B cell (primary cell): ENCODE results near the gene TEAD1. TPM values are rescaled to one million over a fixed set of nuclear protein-coding genes. Genes with fewer than 3 reads are reported as not detected.

Experiments
- ATAC-seq: fragments of 200-7000 bp; cut with Tn5 transposase; one replicate; pipeline ENCODE4 v1.10.0; 2021; ENCODE audit warnings: low read depth, mild to moderate bottlenecking, moderate number of reproducible peaks, moderate library complexity
- CTCF ChIA-PET: fragments of 350-600 bp; sonication (Branson Sonifier 250); formaldehyde crosslinking; loops from one replicate; lab custom pipeline; 2021; ENCODE audit warnings: antibody characterized with exemption, inconsistent platforms; lab: Charles Lee
- POLR2A ChIA-PET: fragments of 350-600 bp; sonication (Branson Sonifier 250); formaldehyde crosslinking; loops from one replicate; lab custom pipeline; 2021; ENCODE audit warnings: antibody characterized with exemption; lab: Charles Lee
- DNase-seq: peaks from one replicate; pipeline ENCODE4 v3.0.0; 2013
- H2AFZ ChIP-seq: 2 replicates; pipeline ENCODE4 v1.6.1; 2012; ENCODE audit warnings: mild to moderate bottlenecking, low read depth, low read length; ENCODE audit not compliant: insufficient read depth, poor library complexity, severe bottlenecking
- H3K27ac ChIP-seq, 2 donors: 1 replicate in 1 of 2; 2 replicates in 1 of 2; pipeline ENCODE4 v1.5.1; 2012 to 2013; ENCODE audit warnings: low read length in 2 of 2, mild to moderate bottlenecking in 2 of 2, moderate library complexity in 1 of 2
- H3K27me3 ChIP-seq, 4 experiments: fragments of 200-600 bp in 1 of 4; sonication (generic) in 1 of 4; replicated peaks in 1 of 4; 1 replicate in 2 of 4; 2 replicates in 2 of 4; pipeline versions ENCODE4 v1.6.1 to v1.7.0; 2013 to 2016; ENCODE audit warnings: low read length in 3 of 4, mild to moderate bottlenecking in 2 of 4, mixed read lengths in 1 of 4, moderate library complexity in 1 of 4; ENCODE audit not compliant: insufficient read depth in 4 of 4, control insufficient read depth in 3 of 4; ENCODE audit errors: control extremely low read depth in 1 of 4
- H3K36me3 ChIP-seq, 2 experiments: replicated peaks in 1 of 2; 1 replicate in 1 of 2; 2 replicates in 1 of 2; pipeline versions ENCODE4 v1.6.1 to v1.7.1; 2013; ENCODE audit warnings: low read length in 1 of 2; ENCODE audit not compliant: insufficient read depth in 2 of 2, control insufficient read depth in 1 of 2; ENCODE audit errors: control extremely low read depth in 1 of 2, extremely low read depth in 1 of 2
- H3K4me1 ChIP-seq, 2 donors: fragments of 200-600 bp in 1 of 2; sonication (generic) in 1 of 2; 1 replicate in 1 of 2; 2 replicates in 1 of 2; pipeline versions ENCODE4 v1.5.1 to v1.6.1; 2013 to 2017; ENCODE audit warnings: low read length in 2 of 2; ENCODE audit not compliant: control insufficient read depth in 2 of 2, insufficient read depth in 2 of 2
- H3K4me2 ChIP-seq: replicated peaks from 2 replicates; pipeline ENCODE3; 2012; ENCODE audit warnings: mild to moderate bottlenecking, low read depth, low read length; ENCODE audit not compliant: poor library complexity, severe bottlenecking
- H3K4me3 ChIP-seq, 5 experiments: fragments of 200-600 bp in 1 of 5; sonication (generic) in 1 of 5; 1 replicate in 3 of 5; 2 replicates in 2 of 5; pipeline versions ENCODE4 v1.5.1 to v1.7.0; 2011 to 2016; ENCODE audit warnings: low read length in 4 of 5, mild to moderate bottlenecking in 4 of 5, low read depth in 2 of 5, control low read depth in 1 of 5, moderate library complexity in 1 of 5; ENCODE audit not compliant: insufficient read depth in 1 of 5; ENCODE audit errors: control extremely low read depth in 1 of 5, extremely low read depth in 1 of 5
- H3K79me2 ChIP-seq: fragments of 200-600 bp; sonication (generic); one replicate; pipeline ENCODE4 v1.6.0; 2016; ENCODE audit warnings: low read length; ENCODE audit not compliant: control insufficient read depth, insufficient read depth
- H3K9ac ChIP-seq: fragments of 200-600 bp; sonication (generic); 2 replicates; pipeline ENCODE4 v1.6.1; 2017; ENCODE audit warnings: mild to moderate bottlenecking, low read length, moderate library complexity
- H3K9me3 ChIP-seq, 3 donors: one replicate each; pipeline versions ENCODE4 v1.6.1 to v1.7.1; 2013; ENCODE audit warnings: low read length in 2 of 3; ENCODE audit not compliant: control insufficient read depth in 2 of 3, insufficient read depth in 1 of 3; ENCODE audit errors: control extremely low read depth in 1 of 3
- H4K20me1 ChIP-seq: 2 replicates; pipeline ENCODE4 v1.6.0; 2012; ENCODE audit warnings: mild to moderate bottlenecking, low read length; ENCODE audit not compliant: insufficient read depth, control insufficient read depth, poor library complexity, severe bottlenecking
- H3K27ac Mint-ChIP-seq: one replicate; pipeline ENCODE4 v1.8.0; 2021; ENCODE audit warnings: mixed read lengths
- H3K27me3 Mint-ChIP-seq: one replicate; pipeline ENCODE4 v1.8.0; 2021; ENCODE audit warnings: mixed read lengths
- H3K4me1 Mint-ChIP-seq: one replicate; pipeline ENCODE4 v1.8.0; 2021; ENCODE audit warnings: mixed read lengths
- H3K4me3 Mint-ChIP-seq: one replicate; pipeline ENCODE4 v1.8.0; 2021; ENCODE audit warnings: mixed read lengths
- H3K9me3 Mint-ChIP-seq: one replicate; pipeline ENCODE4 v1.8.0; 2022; ENCODE audit warnings: mixed read lengths; ENCODE audit not compliant: insufficient read depth
- CTCF ChIP-seq: fragments of 200-600 bp; IDR thresholded peaks from one replicate; pipeline ENCODE4 v1.8.0; 2022; ENCODE audit warnings: antibody characterized with exemption, mild to moderate bottlenecking
- EZH2 ChIP-seq: IDR thresholded peaks from 2 replicates; pipeline ENCODE4 v1.6.1; 2012; ENCODE audit warnings: borderline replicate concordance, low read depth, mild to moderate bottlenecking, moderate library complexity, low read length; ENCODE audit not compliant: insufficient read depth, poor library complexity, severe bottlenecking
- WGBS: methylation state at CpG from one replicate; pipeline ENCODE4 v1.1.5; 2013; ENCODE audit warnings: missing lambda C conversion rate; ENCODE audit not compliant: insufficient coverage; 5-methylcytosine and 5-hydroxymethylcytosine counted together
- intact Hi-C: fragments of 100-400 bp; cut with micrococcal nuclease; formaldehyde crosslinking; loops from one replicate; pipeline ENCODE4 v1.10.0; 2022
- polyA plus RNA-seq: library from polyadenylated mRNA; depleted of rRNA; stranded (reverse); fragments of >200 nt; gene quantifications from 2 replicates; pipeline ENCODE4 v1.2.3, GENCODE V29; 2012
- total RNA-seq, 2 donors: library from RNA; stranded (reverse); fragments of 120-200 nt in 1 of 2; gene quantifications; 1 replicate in 1 of 2; 2 replicates in 1 of 2; pipeline versions ENCODE4 v1.2.3 to v1.2.4, GENCODE V29; 2013 to 2022

The TEAD1 gene
- total and polyA plus RNA-seq, 2 donors (not counting 1 experiment from before 2014, with no cell fraction given) = 0.30 TPM; not detected in 1

GRCh38 chr11:12922418-12922817 lies 248.2 kb downstream of the TEAD1 start:
- Mint-ChIP-seq H3K27ac (no peak overlapping the region), H3K27me3 (no peaks in the 10 kb centered on the region), H3K9me3 (no peaks in the 10 kb centered on the region), H3K4me1 (no peaks in the 10 kb centered on the region), H3K4me3 (no peak overlapping the region)
- intact Hi-C loops = no loop called here
- Histone ChIP-seq H3K9ac (no peak overlapping the region), H3K27ac (no peak overlapping the region), H3K79me2 (no peaks in the 10 kb centered on the region), H3K9me3 (no peaks in the 10 kb centered on the region), H4K20me1 (no peaks in the 10 kb centered on the region), H3K4me3 (no peak overlapping the region), H3K4me1 (no peaks in the 10 kb centered on the region), H2AFZ (no peak overlapping the region), H3K27me3 (no peaks in the 10 kb centered on the region), H3K4me2 (no peak overlapping the region), H3K36me3 (no peaks in the 10 kb centered on the region)
- 94% methylated on average over 3 of the region's 7 CpGs for WGBS
- TF ChIP-seq CTCF (no peak), EZH2 (no peak)
- CTCF ChIA-PET = no interaction called here
- POLR2A ChIA-PET = no interaction called here
- ATAC-seq = no peak
- no peak for DNase-seq

GRCh38 chr11:12922980-12923507 lies 248.8 kb downstream of the TEAD1 start:
- Mint-ChIP-seq H3K4me1 (no peaks in the 10 kb centered on the region), H3K9me3 (no peaks in the 10 kb centered on the region), H3K4me3 (no peak overlapping the region), H3K27me3 (no peaks in the 10 kb centered on the region), H3K27ac (no peak overlapping the region)
- Histone ChIP-seq H3K27ac (no peak overlapping the region), H3K27me3 (no peaks in the 10 kb centered on the region), H3K4me2 (no peak overlapping the region), H4K20me1 (no peaks in the 10 kb centered on the region), H3K79me2 (no peaks in the 10 kb centered on the region), H3K9ac (no peak overlapping the region), H3K9me3 (no peaks in the 10 kb centered on the region), H3K4me1 (no peaks in the 10 kb centered on the region), H3K4me3 (no peak overlapping the region), H3K36me3 (no peaks in the 10 kb centered on the region), H2AFZ (no peak overlapping the region)
- intact Hi-C loops = no loop called here
- ChIA-PET POLR2A (no interaction called here), CTCF (no interaction called here)
- no peak for TF ChIP-seq EZH2
- TF ChIP-seq CTCF = no peak
- DNase-seq (no peak), ATAC-seq (no peak)
- 86% methylated on average over 7 of the region's 12 CpGs for WGBS
